GM18861 (cell line): ENCODE measurements around the gene AIF1.

Source experiments
- ATAC-seq: cut with Tn5 transposase; IDR thresholded peaks from one replicate; pipeline ENCODE4 v1.9.1; 2021; ENCODE audit not compliant: unreplicated experiment

Gene AIF1

GRCh38 chr6:31663126-31663960 is 48.3 kb downstream of the AIF1 start:
- ATAC-seq, result no peak

GRCh38 chr6:31663961-31664789 is 49.1 kb downstream of the AIF1 start:
- ATAC-seq, result no peak

- no peak for ATAC-seq
These were observed 49.9 kb downstream of the AIF1 start, which contains the start of gene GPANK1 for GRCh38 chr6:31664790-31665500. Gene GPANK1 (minus strand): TSS chr6:31664997. CDS start chr6:31664478, 519 bp downstream.

GRCh38 chr6:31665501-31666336 is 50.7 kb downstream of the AIF1 start, which contains the start of gene CSNK2B:
Gene CSNK2B (plus strand): TSS chr6:31666080. CDS start chr6:31666832, 752 bp downstream.
- ATAC-seq, result peak; percentile 72

- ATAC-seq, result no peak
These were observed 51.4 kb downstream of the AIF1 start for GRCh38 chr6:31666337-31666965.
